ENCODE results near the gene WDR4. TPM values are rescaled to one million over a fixed set of nuclear protein-coding genes. Genes with fewer than 3 reads are reported as not detected.
A peak's percentile ranks its signal among the peaks of the same experiment; 100 is the strongest.

WDR4 gene
- total RNA-seq, 6 experiments from 2014 or later, result 6.3 to 10.5 (median 8.0) TPM

DNA sequence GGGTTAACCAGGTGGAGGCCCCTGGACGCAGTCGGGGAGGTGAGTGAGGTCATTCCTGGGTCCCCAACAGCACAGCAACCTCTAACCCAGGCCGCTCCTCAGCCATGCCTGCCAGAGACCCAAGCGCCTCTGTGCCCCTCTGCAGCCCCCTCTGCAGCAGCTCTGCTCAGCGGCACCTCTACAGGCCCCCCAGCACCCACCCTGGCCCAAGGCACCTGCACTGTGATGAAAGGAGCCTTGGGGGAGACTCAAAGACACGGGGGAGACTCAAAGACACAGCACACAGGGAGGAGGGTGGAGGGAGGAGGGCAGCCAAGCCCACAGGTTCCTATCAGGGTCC lies 19.5 kb downstream of the WDR4 start:
- intact Hi-C loops (cut with DNase I), result loop anchor here in 1 of 2 donors (10.0 kb wide), 1 partner anchor 55 kb away; no protein-coding TSS in a partner anchor
- H3K27me3 ChIP-seq, result no peaks in the 10 kb centered on the region
- H3K36me3 ChIP-seq, result peaks cover 0 to 47% (median 15%) of the 10 kb centered on the region in 4 donors
- H3K4me1 ChIP-seq, result no peaks in the 10 kb centered on the region
- H3K4me3 ChIP-seq, result no peak overlapping the region
- no peaks in the 10 kb centered on the region for H3K9me3 ChIP-seq
- TF ChIP-seq POLR2A (IDR thresholded peaks at IDR 0.05), result no peak
- TF ChIP-seq, protein P1, sequence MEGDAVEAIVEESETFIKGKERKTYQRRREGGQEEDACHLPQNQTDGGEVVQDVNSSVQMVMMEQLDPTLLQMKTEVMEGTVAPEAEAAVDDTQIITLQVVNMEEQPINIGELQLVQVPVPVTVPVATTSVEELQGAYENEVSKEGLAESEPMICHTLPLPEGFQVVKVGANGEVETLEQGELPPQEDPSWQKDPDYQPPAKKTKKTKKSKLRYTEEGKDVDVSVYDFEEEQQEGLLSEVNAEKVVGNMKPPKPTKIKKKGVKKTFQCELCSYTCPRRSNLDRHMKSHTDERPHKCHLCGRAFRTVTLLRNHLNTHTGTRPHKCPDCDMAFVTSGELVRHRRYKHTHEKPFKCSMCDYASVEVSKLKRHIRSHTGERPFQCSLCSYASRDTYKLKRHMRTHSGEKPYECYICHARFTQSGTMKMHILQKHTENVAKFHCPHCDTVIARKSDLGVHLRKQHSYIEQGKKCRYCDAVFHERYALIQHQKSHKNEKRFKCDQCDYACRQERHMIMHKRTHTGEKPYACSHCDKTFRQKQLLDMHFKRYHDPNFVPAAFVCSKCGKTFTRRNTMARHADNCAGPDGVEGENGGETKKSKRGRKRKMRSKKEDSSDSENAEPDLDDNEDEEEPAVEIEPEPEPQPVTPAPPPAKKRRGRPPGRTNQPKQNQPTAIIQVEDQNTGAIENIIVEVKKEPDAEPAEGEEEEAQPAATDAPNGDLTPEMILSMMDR (IDR thresholded peaks at IDR 0.05), result no peak
- WGBS (ENCODE audit: insufficient coverage, low coverage, low lambda C conversion rate, missing lambda C conversion rate), result no CpG with 5 or more reads among the region's 6 CpGs
- ATAC-seq, result no peak
- no peak for DNase-seq
- no peak overlapping the region for H3K27ac ChIP-seq

DNA sequence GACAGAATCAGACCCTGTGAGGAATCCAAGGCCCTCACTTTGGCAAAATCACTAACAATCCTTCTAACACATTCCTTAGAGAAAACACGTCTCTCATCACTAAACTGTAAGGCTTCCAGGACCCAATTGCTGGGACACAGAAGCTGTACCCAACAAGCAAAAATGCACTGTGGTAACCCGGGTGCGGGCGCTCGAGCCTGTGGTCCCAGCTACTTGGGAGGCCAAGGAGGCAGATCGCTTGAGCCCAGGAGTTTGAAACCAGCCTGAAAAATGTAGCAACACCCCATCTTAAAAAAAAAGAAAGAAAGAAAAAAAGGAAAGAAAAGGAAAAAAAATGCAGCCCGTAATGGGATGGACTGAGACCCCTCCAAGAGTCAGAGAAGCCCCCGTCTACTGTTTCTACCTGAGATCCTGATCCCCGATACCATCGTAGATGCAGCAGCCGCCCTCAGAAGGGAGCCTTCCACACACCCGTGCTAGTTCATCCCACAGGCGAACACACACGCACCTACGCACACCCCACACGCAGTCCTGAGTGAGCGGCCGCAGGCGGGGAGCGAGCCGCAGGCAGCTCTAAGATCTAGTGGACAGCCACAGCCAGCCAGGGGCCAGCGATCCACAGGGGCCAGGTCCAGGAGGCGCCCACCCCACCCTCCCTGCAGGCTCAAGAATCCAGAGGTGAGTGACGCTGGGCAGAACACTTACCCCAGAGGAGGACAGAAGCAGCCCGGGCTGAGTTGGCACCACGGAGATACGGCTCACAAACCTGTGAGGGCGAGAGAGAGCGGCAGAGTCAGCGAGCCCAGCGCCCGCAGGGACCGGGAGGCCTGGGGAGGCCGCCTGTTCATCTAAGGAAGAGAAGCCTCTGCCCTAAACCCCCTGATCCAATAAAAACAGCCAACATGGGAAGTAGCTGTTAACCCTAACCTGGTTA lies 20.1 kb downstream of the WDR4 start:
- DNase-seq (peak in 1 of 3 donors; percentile 41), ATAC-seq (no peak)
- Histone ChIP-seq H3K36me3 (peaks cover 0 to 53% (median 18%) of the 10 kb centered on the region in 4 donors), H3K27ac (no peak overlapping the region), H3K27me3 (no peaks in the 10 kb centered on the region), H3K9me3 (no peaks in the 10 kb centered on the region), H3K4me1 (no peaks in the 10 kb centered on the region), H3K4me3 (no peak overlapping the region)
- intact Hi-C loops (cut with DNase I), result loop anchor here in 1 of 2 donors (10.0 kb wide), 1 partner anchor 56 kb away; no protein-coding TSS in a partner anchor
- TF ChIP-seq POLR2A (IDR thresholded peaks at IDR 0.05), result no peak
- TF ChIP-seq, protein P1 (IDR thresholded peaks at IDR 0.05), result no peak
- 86% methylated on average over 13 of the region's 34 CpGs for WGBS (ENCODE audit: insufficient coverage, low coverage, low lambda C conversion rate, missing lambda C conversion rate)

DNA sequence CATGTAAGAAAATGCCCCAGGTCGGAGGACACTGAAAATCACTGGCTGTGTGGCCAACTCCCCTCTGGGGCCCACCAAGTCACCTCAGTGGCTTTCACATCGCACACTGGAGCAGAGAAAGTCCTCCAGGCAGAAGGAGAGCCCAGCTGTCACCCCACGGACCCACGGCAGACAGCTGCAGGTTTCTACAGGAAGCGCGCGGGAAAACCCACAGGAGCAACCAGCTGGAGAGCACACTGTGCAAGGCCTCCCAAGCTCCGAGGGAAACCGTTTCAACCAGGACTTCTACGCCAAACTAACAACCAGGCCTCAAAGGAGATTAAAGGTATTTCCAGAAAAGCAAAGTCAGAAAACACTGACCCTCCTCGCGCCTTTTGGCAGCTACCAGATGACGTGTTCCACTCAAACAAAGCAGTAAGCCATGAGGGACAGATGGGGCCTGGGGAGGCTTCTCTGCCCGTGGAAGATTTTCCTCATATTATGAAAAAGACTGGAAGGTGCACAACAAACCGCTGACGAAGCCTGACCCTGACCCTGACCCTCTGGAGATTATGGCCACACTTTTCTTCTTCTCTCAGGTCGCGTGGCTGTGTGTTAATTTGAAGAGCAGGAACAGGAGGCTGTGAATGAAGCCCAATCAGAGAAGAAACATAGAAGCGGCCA lies 21.0 kb downstream of the WDR4 start:
- ATAC-seq (no peak), DNase-seq (no peak)
- Histone ChIP-seq H3K9me3 (no peaks in the 10 kb centered on the region), H3K4me3 (no peak overlapping the region), H3K4me1 (no peaks in the 10 kb centered on the region), H3K36me3 (peaks cover 0 to 62% (median 20%) of the 10 kb centered on the region in 4 donors), H3K27ac (no peak overlapping the region), H3K27me3 (no peaks in the 10 kb centered on the region)
- intact Hi-C loops (cut with DNase I), result loop anchor here in 1 of 2 donors (10.0 kb wide), 1 partner anchor 56 kb away; no protein-coding TSS in a partner anchor
- TF ChIP-seq, protein P1 (IDR thresholded peaks at IDR 0.05), result no peak
- TF ChIP-seq POLR2A (IDR thresholded peaks at IDR 0.05), result no peak
- 81% methylated on average over 12 of the region's 19 CpGs for WGBS (ENCODE audit: insufficient coverage, low coverage, low lambda C conversion rate, missing lambda C conversion rate)

DNA sequence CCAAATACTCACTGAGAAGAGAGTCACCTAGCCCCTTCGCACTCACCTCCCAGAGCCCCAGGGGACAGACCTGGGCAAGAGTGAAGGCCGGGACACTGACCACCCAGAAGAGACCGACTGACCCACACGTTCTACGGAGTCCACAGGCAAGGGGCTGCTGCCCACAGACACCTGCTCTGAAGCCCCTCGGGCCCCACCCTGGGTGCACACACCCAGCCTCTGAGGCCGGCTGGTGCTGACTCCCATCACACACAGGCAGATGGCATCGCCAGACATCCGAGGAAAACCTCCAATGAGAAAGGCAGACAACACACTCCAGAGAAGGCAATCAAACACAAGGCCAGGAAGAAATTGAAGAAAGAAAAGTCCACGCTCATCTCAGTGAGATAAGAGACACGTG lies 22.1 kb downstream of the WDR4 start:
- H3K9me3 ChIP-seq, result no peaks in the 10 kb centered on the region
- H3K36me3 ChIP-seq, result peaks cover 0 to 61% (median 17%) of the 10 kb centered on the region in 4 donors
- ATAC-seq (no peak), DNase-seq (no peak)
- H3K27ac ChIP-seq, result no peak overlapping the region
- H3K27me3 ChIP-seq, result no peaks in the 10 kb centered on the region
- intact Hi-C loops (cut with DNase I), result loop anchor here in 1 of 2 donors (10.0 kb wide), 1 partner anchor 58 kb away; no protein-coding TSS in a partner anchor
- TF ChIP-seq, protein P1 (IDR thresholded peaks at IDR 0.05), result no peak
- no peak for TF ChIP-seq POLR2A (IDR thresholded peaks at IDR 0.05)
- no peaks in the 10 kb centered on the region for H3K4me1 ChIP-seq
- no peak overlapping the region for H3K4me3 ChIP-seq
- 93% methylated on average over 3 of the region's 11 CpGs for WGBS (ENCODE audit: insufficient coverage, low coverage, low lambda C conversion rate, missing lambda C conversion rate)
